ENCODE results near the gene NDUFAF8. TPM values are rescaled to one million over a fixed set of nuclear protein-coding genes. Genes with fewer than 3 reads are reported as not detected.

Gene NDUFAF8
- total RNA-seq, 2 experiments from 2014 or later, result 72.3 to 75.4 TPM

- ChIA-PET POLR2A (no interaction called here), CTCF (no interaction called here)
- Mint-ChIP-seq H3K36me3 (ENCODE audit: low read depth) (no peaks in the 10 kb centered on the region), H3K27me3 (no peaks in the 10 kb centered on the region), H3K27ac (no peak overlapping the region), H3K4me3 (no peak overlapping the region), H3K4me1 (ENCODE audit: low read depth) (peaks cover 11% of the 10 kb centered on the region), H3K9me3 (no peaks in the 10 kb centered on the region)
- no peak for TF ChIP-seq CTCF (IDR thresholded peaks at IDR 0.05)
- DNase-seq, result no peak
- no peak for ATAC-seq
- intact Hi-C loops (cut with micrococcal nuclease), result no loop called here
These were observed 20.1 kb upstream of the NDUFAF8 start for GRCh38 chr17:81218991-81219390.

- H3K27me3 Mint-ChIP-seq, result no peaks in the 10 kb centered on the region
- intact Hi-C loops (cut with micrococcal nuclease), result no loop called here
- H3K9me3 Mint-ChIP-seq, result no peaks in the 10 kb centered on the region
- H3K4me1 Mint-ChIP-seq (ENCODE audit: low read depth), result peaks cover 12% of the 10 kb centered on the region
- no peak overlapping the region for H3K27ac Mint-ChIP-seq
- ChIA-PET CTCF (no interaction called here), POLR2A (no interaction called here)
- DNase-seq (no peak), ATAC-seq (no peak)
- no peak for TF ChIP-seq CTCF (IDR thresholded peaks at IDR 0.05)
- no peaks in the 10 kb centered on the region for H3K36me3 Mint-ChIP-seq (ENCODE audit: low read depth)
- no peak overlapping the region for H3K4me3 Mint-ChIP-seq
These were observed 19.5 kb upstream of the NDUFAF8 start for GRCh38 chr17:81219476-81220180.

- CTCF ChIA-PET, result no interaction called here
These were observed 17.7 kb upstream of the NDUFAF8 start for GRCh38 chr17:81221371-81221841.

GRCh38 chr17:81221842-81222619 is 17.1 kb upstream of the NDUFAF8 start:
- no peaks in the 10 kb centered on the region for H3K36me3 Mint-ChIP-seq (ENCODE audit: low read depth)
- H3K9me3 Mint-ChIP-seq, result no peaks in the 10 kb centered on the region
- no peaks in the 10 kb centered on the region for H3K27me3 Mint-ChIP-seq
- no peak overlapping the region for H3K27ac Mint-ChIP-seq
- ATAC-seq (no peak), DNase-seq (no peak)
- H3K4me1 Mint-ChIP-seq (ENCODE audit: low read depth), result peaks cover 12% of the 10 kb centered on the region
- ChIA-PET POLR2A (interaction anchor here (1.3 to 1.7 kb wide), 2 partner anchors 10 to 17 kb away, joined by 3 to 9 read pairs; partner anchors contain the start of genes NDUFAF8 and TEPSIN), CTCF (interaction anchor here (1.3 kb wide), 1 partner anchor 12 kb away, joined by 4 read pairs; no protein-coding TSS in a partner anchor)
- intact Hi-C loops (cut with micrococcal nuclease), result no loop called here
- peak overlapping the region; percentile 69 for H3K4me3 Mint-ChIP-seq
- no peak for TF ChIP-seq CTCF (IDR thresholded peaks at IDR 0.05)

More at GRCh38 chr17:81221371-81221841, 17.7 kb upstream of the NDUFAF8 start:
- no peaks in the 10 kb centered on the region for H3K36me3 Mint-ChIP-seq (ENCODE audit: low read depth)
- intact Hi-C loops (cut with micrococcal nuclease), result no loop called here
- no peak for DNase-seq
- H3K27ac Mint-ChIP-seq, result no peak overlapping the region
- no peaks in the 10 kb centered on the region for H3K27me3 Mint-ChIP-seq
- peaks cover 12% of the 10 kb centered on the region for H3K4me1 Mint-ChIP-seq (ENCODE audit: low read depth)
- POLR2A ChIA-PET, result interaction anchor here (0.5 kb wide), 2 partner anchors 143 to 204 kb away, joined by 3 read pairs; no protein-coding TSS in a partner anchor
- peak overlapping the region; percentile 69 for H3K4me3 Mint-ChIP-seq
- H3K9me3 Mint-ChIP-seq, result no peaks in the 10 kb centered on the region
- no peak for TF ChIP-seq CTCF (IDR thresholded peaks at IDR 0.05)
- no peak for ATAC-seq

GRCh38 chr17:81222620-81222905 is 16.6 kb upstream of the NDUFAF8 start:
- no peak for ATAC-seq
- TF ChIP-seq CTCF (IDR thresholded peaks at IDR 0.05), result no peak
- intact Hi-C loops (cut with micrococcal nuclease), result no loop called here
- DNase-seq, result no peak
- Mint-ChIP-seq H3K4me1 (ENCODE audit: low read depth) (peaks cover 14% of the 10 kb centered on the region), H3K4me3 (peak overlapping the region; percentile 69), H3K27ac (no peak overlapping the region), H3K9me3 (no peaks in the 10 kb centered on the region), H3K36me3 (ENCODE audit: low read depth) (no peaks in the 10 kb centered on the region), H3K27me3 (no peaks in the 10 kb centered on the region)
- POLR2A ChIA-PET, result interaction anchor here (1.3 to 1.7 kb wide), 2 partner anchors 10 to 16 kb away, joined by 3 to 9 read pairs; partner anchors contain the start of genes NDUFAF8 and TEPSIN
- CTCF ChIA-PET, result interaction anchor here (0.8 to 1.3 kb wide), 2 partner anchors 11 to 219 kb away, joined by 3 to 4 read pairs; no protein-coding TSS in a partner anchor
